AG04450 (cell line): ENCODE measurements around the gene KCNK6. TPM values are rescaled to one million over a fixed set of nuclear protein-coding genes. Genes with fewer than 3 reads are reported as not detected.

ENCODE experiments used
- polyA plus RNA-seq: library from polyadenylated mRNA; depleted of rRNA; stranded (reverse); fragments of >200 nt; gene quantifications from 2 replicates; pipeline ENCODE4 v1.2.3, GENCODE V29; 2011; rRNA removed
- small RNA-seq: library from RNA; depleted of rRNA; stranded (forward); fragments of <200 nt; gene quantifications from one replicate; pipeline ENCODE3, GENCODE V24; 2012; ENCODE audit warnings: low read depth; ENCODE audit not compliant: insufficient read length

Gene KCNK6
- polyA plus RNA-seq, 1 experiment, result 2.6 TPM

Small RNA genes within 50 kb of the gene (small RNA-seq; reads per million reads assigned to genes)
- not detected for gene RF00019

Other genes with a start within 250 kb of the KCNK6 start
- gene DPF1, start 95.6 kb upstream of the KCNK6 start, polyA plus RNA-seq, result 1.4 and 1.6 TPM in 2 replicates
- gene PPP1R14A, start 63.5 kb upstream of the KCNK6 start, polyA plus RNA-seq, result 0.62 and 1.0 TPM in 2 replicates
- 1.3 and 1.8 TPM in 2 replicates for gene SPINT2, start 55.3 kb upstream of the KCNK6 start, polyA plus RNA-seq
- 0.38 TPM in 1 of 2 replicates, not detected in the other for gene C19orf33, start 15.6 kb upstream of the KCNK6 start, polyA plus RNA-seq
- 44.9 and 67.1 TPM in 2 replicates for gene YIF1B, start 3.9 kb upstream of the KCNK6 start, polyA plus RNA-seq
- 0.10 and 0.30 TPM in 2 replicates for gene CATSPERG, start 16.0 kb downstream of the KCNK6 start, polyA plus RNA-seq
- gene PSMD8, start 54.7 kb downstream of the KCNK6 start, polyA plus RNA-seq, result 287 and 328 TPM in 2 replicates
- 0.15 and 0.27 TPM in 2 replicates for gene GGN, start 68.2 kb downstream of the KCNK6 start, polyA plus RNA-seq
- 2.5 and 3.6 TPM in 2 replicates for gene SPRED3, start 68.9 kb downstream of the KCNK6 start, polyA plus RNA-seq
- 5.0 and 7.9 TPM in 2 replicates for gene FAM98C, start 83.2 kb downstream of the KCNK6 start, polyA plus RNA-seq
- not detected in 2 replicates for gene RASGRP4, start 106.4 kb downstream of the KCNK6 start, polyA plus RNA-seq
- not detected in 2 replicates for gene RYR1, start 113.8 kb downstream of the KCNK6 start, polyA plus RNA-seq